ENCODE measurements around the gene UPB1.

DNA sequence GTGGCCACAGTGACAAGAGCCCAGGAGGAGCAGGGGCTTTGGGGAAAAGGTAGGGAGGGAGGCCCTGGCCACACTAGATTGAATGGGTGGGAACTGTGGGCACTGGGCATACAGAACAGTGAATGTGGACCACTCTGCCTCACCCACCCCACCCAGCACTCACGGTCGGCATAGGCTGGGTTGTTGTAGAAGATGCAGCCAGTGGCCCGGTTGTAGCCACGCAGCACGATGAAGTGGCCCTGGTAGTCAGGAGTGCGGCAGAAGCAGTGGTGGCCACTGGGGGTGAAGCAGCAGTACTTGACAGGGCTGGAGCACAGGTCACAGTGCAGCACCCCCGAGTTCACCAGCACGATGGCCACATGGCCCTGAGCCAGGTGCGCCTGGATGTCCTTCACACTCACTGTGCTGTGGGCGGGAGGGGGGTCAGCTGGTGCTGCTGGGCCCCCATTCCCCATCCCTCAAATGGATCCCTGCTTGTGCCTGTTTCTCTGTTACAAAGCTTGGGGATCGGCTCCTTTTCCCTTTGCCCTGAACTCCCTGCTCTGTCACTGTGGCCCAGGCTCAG, 48.6 kb downstream of the UPB1 start:
- TF ChIP-seq, protein P1, sequence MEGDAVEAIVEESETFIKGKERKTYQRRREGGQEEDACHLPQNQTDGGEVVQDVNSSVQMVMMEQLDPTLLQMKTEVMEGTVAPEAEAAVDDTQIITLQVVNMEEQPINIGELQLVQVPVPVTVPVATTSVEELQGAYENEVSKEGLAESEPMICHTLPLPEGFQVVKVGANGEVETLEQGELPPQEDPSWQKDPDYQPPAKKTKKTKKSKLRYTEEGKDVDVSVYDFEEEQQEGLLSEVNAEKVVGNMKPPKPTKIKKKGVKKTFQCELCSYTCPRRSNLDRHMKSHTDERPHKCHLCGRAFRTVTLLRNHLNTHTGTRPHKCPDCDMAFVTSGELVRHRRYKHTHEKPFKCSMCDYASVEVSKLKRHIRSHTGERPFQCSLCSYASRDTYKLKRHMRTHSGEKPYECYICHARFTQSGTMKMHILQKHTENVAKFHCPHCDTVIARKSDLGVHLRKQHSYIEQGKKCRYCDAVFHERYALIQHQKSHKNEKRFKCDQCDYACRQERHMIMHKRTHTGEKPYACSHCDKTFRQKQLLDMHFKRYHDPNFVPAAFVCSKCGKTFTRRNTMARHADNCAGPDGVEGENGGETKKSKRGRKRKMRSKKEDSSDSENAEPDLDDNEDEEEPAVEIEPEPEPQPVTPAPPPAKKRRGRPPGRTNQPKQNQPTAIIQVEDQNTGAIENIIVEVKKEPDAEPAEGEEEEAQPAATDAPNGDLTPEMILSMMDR (IDR thresholded peaks at IDR 0.05; ENCODE audit: low read length): no peak
- TF ChIP-seq EZH2 (optimal IDR thresholded peaks at IDR 0.05; ENCODE audit: low read depth, low read length): no peak
- no peak for TF ChIP-seq EZH2phosphoT487 (IDR thresholded peaks at IDR 0.05; ENCODE audit: low read length)
